Spleen (tissue), 11 donors: ENCODE data around the gene PLXNA1. TPM values are rescaled to one million over a fixed set of nuclear protein-coding genes. Genes with fewer than 3 reads are reported as not detected.

ENCODE experiments used
- DNase-seq: peaks from one replicate; pipeline ENCODE4 v3.0.0-alpha.2; 2020
- H3K27ac ChIP-seq, 8 donors: fragments of 200-600 bp; sonication (generic) in 7 of 8; 1 replicate in 4 of 8; 2 replicates in 4 of 8; pipeline versions ENCODE4 v1.5.0 to v1.8.0; 2016 to 2021; ENCODE audit warnings: inconsistent platforms in 4 of 8, mild to moderate bottlenecking in 4 of 8, moderate library complexity in 1 of 8
- H3K27me3 ChIP-seq, 7 donors: fragments of 200-600 bp; sonication (generic) in 6 of 7; replicated peaks in 1 of 7; 1 replicate in 4 of 7; 2 replicates in 3 of 7; pipeline versions ENCODE4 v1.5.0 to v1.8.0; 2016 to 2021; ENCODE audit warnings: inconsistent platforms in 3 of 7, mild to moderate bottlenecking in 1 of 7
- H3K36me3 ChIP-seq, 6 donors: fragments of 200-600 bp; sonication (generic) in 5 of 6; 1 replicate in 4 of 6; 2 replicates in 2 of 6; pipeline versions ENCODE4 v1.5.0 to v1.8.0; 2016 to 2021; ENCODE audit warnings: inconsistent platforms in 2 of 6
- H3K4me1 ChIP-seq, 6 donors: fragments of 200-600 bp; sonication (generic) in 5 of 6; 1 replicate in 3 of 6; 2 replicates in 3 of 6; pipeline versions ENCODE4 v1.5.0 to v1.8.0; 2016 to 2021; ENCODE audit warnings: inconsistent platforms in 3 of 6
- H3K4me3 ChIP-seq, 8 donors: fragments of 200-600 bp; sonication (generic) in 7 of 8; 1 replicate in 4 of 8; 2 replicates in 4 of 8; pipeline versions ENCODE4 v1.5.0 to v1.8.0; 2016 to 2021; ENCODE audit warnings: inconsistent platforms in 4 of 8, mild to moderate bottlenecking in 4 of 8, moderate library complexity in 2 of 8
- H3K9me3 ChIP-seq, 8 donors: fragments of 200-600 bp; sonication (generic) in 7 of 8; 1 replicate in 4 of 8; 2 replicates in 4 of 8; pipeline versions ENCODE4 v1.5.0 to v1.8.0; 2016 to 2021; ENCODE audit warnings: inconsistent platforms in 4 of 8
- POLR2A ChIP-seq, 3 donors: fragments of 450-650 bp; IDR thresholded peaks; one replicate each; pipeline ENCODE4 v1.5.1; 2017; ENCODE audit warnings: antibody characterized with exemption in 3 of 3, mild to moderate bottlenecking in 1 of 3
- POLR2AphosphoS5 ChIP-seq, 3 donors: sonication (generic); formaldehyde crosslinking; IDR thresholded peaks; one replicate each; pipeline ENCODE4 v1.5.1; 2017; ENCODE audit warnings: antibody characterized with exemption in 3 of 3
- WGBS, 5 donors: extraction: QIAGEN DNeasy Blood & Tissue Kit in 3 of 5; methylation state at CpG; one replicate each; pipeline versions ENCODE4 v1.1.5 to v1.1.7; 2013 to 2018; 5-methylcytosine and 5-hydroxymethylcytosine counted together
- intact Hi-C: fragments of 100-400 bp; cut with DNase I; formaldehyde crosslinking; loops from one replicate; pipeline ENCODE4 v1.15.0; 2023; ENCODE audit warnings: low total_unique reads
- polyA plus RNA-seq, 3 donors: library from polyadenylated mRNA; stranded (reverse); fragments of 200-250 nt; gene quantifications; one replicate each; pipeline ENCODE4 v1.2.1, GENCODE V29; 2013
- total RNA-seq, 7 donors: library from RNA; depleted of rRNA in 3 of 7; stranded (reverse); fragments of >200 nt in 3 of 7; fragmentation: NEBNext Ultra II Directional in 4 of 7; extraction: Animal tissue kit (Norgen Biotek cat#: 25700) in 4 of 7; gene quantifications; one replicate each; pipeline versions ENCODE4 v1.1.0 to v1.2.1, GENCODE V29; 2016 to 2021
- TF ChIP-seq, protein P1 (sequence below), 11 experiments: fragments of 200-600 bp in 7 of 11; fragments of 450-650 bp in 4 of 11; sonication (generic) in 4 of 11; IDR thresholded peaks in 8 of 11; conservative IDR thresholded peaks in 3 of 11; 1 replicate in 7 of 11; 2 replicates in 4 of 11; pipeline versions ENCODE4 v1.4.0 to v1.8.0; 2016 to 2021; ENCODE audit warnings: antibody characterized with exemption in 11 of 11, inconsistent platforms in 4 of 11, mild to moderate bottlenecking in 1 of 11
- donor health status: healthy with polysubstance abuse.
- donor health status: DM: no; HTN: no; CAD: no; lungs with moderate emphysema.
- donor health status: DM: no; HTN: no; CAD: no.
- donor health status: Bipolar disorder and iron deficiency.
- donor health status: healthy.
- donor health status: DM: no; HTN: no; CAD: no.
- donor health status: DM: yes; HTN: yes; CAD: no.

The PLXNA1 gene
- total and polyA plus RNA-seq, 10 donors = 3.7 to 47.6 (median 31.0) TPM

DNA sequence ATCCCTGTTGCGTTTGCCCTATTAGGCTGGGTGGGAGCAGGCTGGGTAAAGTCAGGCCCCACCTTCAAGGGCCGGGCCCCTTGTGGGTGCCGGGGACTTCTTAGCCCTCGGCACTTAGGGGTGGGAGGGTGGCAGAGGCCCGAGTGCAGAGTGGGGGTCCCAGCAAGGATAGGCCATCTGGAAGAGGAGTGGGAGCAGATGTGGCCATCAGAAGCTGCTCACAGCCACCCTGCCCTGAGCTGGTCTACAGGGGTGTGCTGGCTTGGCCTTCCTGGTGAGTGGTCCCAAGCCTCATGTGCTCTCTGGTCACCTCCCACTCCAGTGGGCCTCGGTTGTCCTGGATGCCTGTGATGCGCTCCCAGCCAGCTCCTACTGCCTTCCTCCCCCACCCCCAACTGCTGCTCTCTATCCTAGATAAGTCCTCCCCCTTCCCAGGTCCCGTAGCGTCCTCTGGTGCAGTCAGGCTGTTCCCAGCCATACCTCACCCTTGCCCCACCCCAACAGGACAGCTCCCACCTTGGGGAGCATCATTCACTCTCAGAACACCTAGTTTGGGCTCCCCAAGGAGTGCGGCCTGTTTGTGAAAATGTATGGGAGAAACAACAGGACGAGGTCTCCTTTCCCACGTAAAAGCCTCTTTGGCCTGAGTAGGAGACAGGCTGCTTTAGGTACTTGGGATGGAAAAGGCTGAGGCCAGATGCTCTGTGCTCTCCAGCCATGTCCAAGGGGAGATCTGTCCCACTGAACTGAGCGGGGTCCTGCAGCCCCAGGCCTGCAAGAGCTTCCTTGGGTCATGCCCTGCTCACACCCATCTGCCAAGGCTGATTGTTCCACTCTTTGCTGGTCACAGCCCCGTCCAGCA is 24.9 kb upstream of the PLXNA1 start:
- TF ChIP-seq, protein P1, sequence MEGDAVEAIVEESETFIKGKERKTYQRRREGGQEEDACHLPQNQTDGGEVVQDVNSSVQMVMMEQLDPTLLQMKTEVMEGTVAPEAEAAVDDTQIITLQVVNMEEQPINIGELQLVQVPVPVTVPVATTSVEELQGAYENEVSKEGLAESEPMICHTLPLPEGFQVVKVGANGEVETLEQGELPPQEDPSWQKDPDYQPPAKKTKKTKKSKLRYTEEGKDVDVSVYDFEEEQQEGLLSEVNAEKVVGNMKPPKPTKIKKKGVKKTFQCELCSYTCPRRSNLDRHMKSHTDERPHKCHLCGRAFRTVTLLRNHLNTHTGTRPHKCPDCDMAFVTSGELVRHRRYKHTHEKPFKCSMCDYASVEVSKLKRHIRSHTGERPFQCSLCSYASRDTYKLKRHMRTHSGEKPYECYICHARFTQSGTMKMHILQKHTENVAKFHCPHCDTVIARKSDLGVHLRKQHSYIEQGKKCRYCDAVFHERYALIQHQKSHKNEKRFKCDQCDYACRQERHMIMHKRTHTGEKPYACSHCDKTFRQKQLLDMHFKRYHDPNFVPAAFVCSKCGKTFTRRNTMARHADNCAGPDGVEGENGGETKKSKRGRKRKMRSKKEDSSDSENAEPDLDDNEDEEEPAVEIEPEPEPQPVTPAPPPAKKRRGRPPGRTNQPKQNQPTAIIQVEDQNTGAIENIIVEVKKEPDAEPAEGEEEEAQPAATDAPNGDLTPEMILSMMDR (IDR thresholded peaks at IDR 0.05 in 8 of 11, conservative IDR thresholded peaks at IDR 0.05 in 3 of 11) = no peak
- TF ChIP-seq POLR2A (IDR thresholded peaks at IDR 0.05) (no peak), POLR2AphosphoS5 (IDR thresholded peaks at IDR 0.05) (no peak)
- Histone ChIP-seq H3K27me3 (no peaks in the 10 kb centered on the region), H3K4me1 (peaks cover 10 to 69% (median 42%) of the 10 kb centered on the region in 6 donors), H3K36me3 (peaks cover 0 to 11% (median 0%) of the 10 kb centered on the region in 6 donors), H3K27ac (no peak overlapping the region), H3K4me3 (no peak overlapping the region), H3K9me3 (no peaks in the 10 kb centered on the region)
- intact Hi-C loops = no loop called here
- WGBS, 5 donors = 93 to 97% (median 94%) methylated on average over 13 to 14 of the region's 14 CpGs
- peak; percentile 68 for DNase-seq

DNA sequence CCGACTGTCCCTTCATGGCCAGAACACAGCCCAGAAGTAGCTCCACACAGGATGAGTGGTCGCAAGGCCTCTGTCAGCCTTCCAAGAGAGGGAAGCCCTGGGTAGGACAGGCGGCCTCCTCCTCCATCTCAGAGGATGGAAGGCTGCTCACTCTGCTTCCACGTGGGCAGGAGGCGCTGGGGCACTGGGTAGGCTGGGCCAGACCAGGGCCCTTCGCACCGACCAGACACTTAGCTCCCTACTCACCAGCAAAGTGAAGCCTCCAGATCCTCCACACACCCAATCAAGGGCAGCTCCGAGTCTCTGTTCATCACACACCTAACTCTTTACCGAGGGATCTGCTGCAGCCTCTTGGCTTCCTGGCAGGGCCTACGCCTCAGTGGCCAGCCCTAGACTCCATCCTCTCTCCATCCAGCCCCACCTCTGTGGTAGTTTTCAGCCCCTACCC is 24.3 kb upstream of the PLXNA1 start:
- TF ChIP-seq, protein P1 (IDR thresholded peaks at IDR 0.05 in 8 of 11, conservative IDR thresholded peaks at IDR 0.05 in 3 of 11) = no peak
- TF ChIP-seq POLR2AphosphoS5 (IDR thresholded peaks at IDR 0.05) (no peak), POLR2A (IDR thresholded peaks at IDR 0.05) (no peak)
- peak; percentile 59 for DNase-seq
- intact Hi-C loops = no loop called here
- no peak overlapping the region for H3K27ac ChIP-seq
- H3K9me3 ChIP-seq = no peaks in the 10 kb centered on the region
- no peaks in the 10 kb centered on the region for H3K27me3 ChIP-seq
- H3K36me3 ChIP-seq = peaks cover 0 to 11% (median 0%) of the 10 kb centered on the region in 6 donors
- peaks cover 10 to 69% (median 42%) of the 10 kb centered on the region in 6 donors for H3K4me1 ChIP-seq
- WGBS, 5 donors = 86 to 91% (median 89%) methylated on average over 10 of the region's 10 CpGs
- no peak overlapping the region for H3K4me3 ChIP-seq

DNA sequence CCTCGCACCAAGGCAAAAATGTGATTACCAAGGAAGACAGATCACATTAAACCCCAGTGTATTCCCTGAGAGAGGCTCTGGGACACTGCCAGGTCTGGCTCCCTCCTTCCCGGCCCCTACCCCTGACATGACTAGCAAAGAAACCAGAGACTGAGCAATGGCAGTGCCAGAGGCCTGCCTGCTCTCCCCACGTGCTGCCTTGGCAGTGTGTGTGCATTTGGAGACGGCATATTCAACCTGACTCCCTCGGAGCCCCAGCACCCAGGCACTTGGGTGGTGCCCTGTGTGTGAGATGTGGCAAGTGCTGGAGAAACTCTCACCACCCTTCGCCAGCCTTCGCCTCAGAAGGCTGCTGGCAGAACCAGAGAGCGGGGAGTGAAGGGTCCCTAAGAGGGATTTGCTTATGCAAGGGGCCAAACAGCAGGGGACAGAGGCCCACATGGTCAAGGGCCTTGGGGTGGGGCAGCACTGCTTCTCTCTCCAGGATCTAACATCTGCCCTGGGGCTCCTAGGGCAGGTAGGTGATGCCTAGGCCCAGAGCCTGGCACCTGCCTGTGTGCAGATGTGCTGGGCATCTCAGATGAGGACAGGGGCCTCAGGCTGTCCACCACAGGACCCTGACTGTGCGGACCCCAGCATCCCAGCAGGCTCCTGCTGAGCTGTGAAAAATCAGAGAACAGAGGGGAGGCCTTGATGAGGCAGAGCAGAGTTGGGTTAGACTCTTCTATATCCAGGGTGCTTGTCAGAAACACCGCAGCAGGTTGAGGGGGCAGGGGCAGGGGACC is 23.6 kb upstream of the PLXNA1 start:
- TF ChIP-seq, protein P1 (IDR thresholded peaks at IDR 0.05 in 8 of 11, conservative IDR thresholded peaks at IDR 0.05 in 3 of 11) = no peak
- TF ChIP-seq POLR2A (IDR thresholded peaks at IDR 0.05) (no peak), POLR2AphosphoS5 (IDR thresholded peaks at IDR 0.05) (no peak)
- peaks cover 0 to 11% (median 0%) of the 10 kb centered on the region in 6 donors for H3K36me3 ChIP-seq
- H3K4me3 ChIP-seq = no peak overlapping the region
- H3K4me1 ChIP-seq = peaks cover 10 to 63% (median 39%) of the 10 kb centered on the region in 6 donors
- peak; percentile 66 for DNase-seq
- H3K27ac ChIP-seq = peak overlapping the region in 1 of 8 donors; percentile 74
- no peaks in the 10 kb centered on the region for H3K27me3 ChIP-seq
- 84 to 90% (median 87%) methylated on average over 10 of the region's 10 CpGs for WGBS, 5 donors
- intact Hi-C loops = no loop called here
- no peaks in the 10 kb centered on the region for H3K9me3 ChIP-seq
